Endodermal cell (in vitro differentiated cells): ENCODE data around the gene ZNF865. TPM values are rescaled to one million over a fixed set of nuclear protein-coding genes. Genes with fewer than 3 reads are reported as not detected.

ENCODE experiments used
- DNase-seq: peaks from one replicate; pipeline ENCODE4 v3.0.0-alpha.2; 2017
- H3K27ac ChIP-seq: 2 replicates; pipeline ENCODE4 v1.5.1; 2013; ENCODE audit warnings: mild to moderate bottlenecking, low read depth, low read length, moderate library complexity
- H3K27me3 ChIP-seq: 2 replicates; pipeline ENCODE4 v1.6.1; 2013; ENCODE audit warnings: mild to moderate bottlenecking, low read length, moderate library complexity; ENCODE audit not compliant: insufficient read depth, control insufficient read depth, poor library complexity, severe bottlenecking
- H3K36me3 ChIP-seq: 2 replicates; pipeline ENCODE4 v1.7.0; 2013; ENCODE audit warnings: mild to moderate bottlenecking, low read length, moderate library complexity; ENCODE audit not compliant: control insufficient read depth, insufficient read depth
- H3K4me1 ChIP-seq: one replicate; pipeline ENCODE4 v1.7.0; 2013; ENCODE audit warnings: low read length; ENCODE audit not compliant: control insufficient read depth, insufficient read depth
- H3K4me3 ChIP-seq: 2 replicates; pipeline ENCODE4 v1.5.1; 2013; ENCODE audit warnings: mild to moderate bottlenecking, low read length, moderate library complexity
- H3K9ac ChIP-seq: 2 replicates; pipeline ENCODE4 v1.6.1; 2013; ENCODE audit warnings: mild to moderate bottlenecking, low read length, moderate library complexity; ENCODE audit not compliant: poor library complexity, severe bottlenecking; ENCODE audit errors: extremely low read depth
- H3K9me3 ChIP-seq: 2 replicates; pipeline ENCODE4 v1.6.1; 2013; ENCODE audit warnings: mild to moderate bottlenecking, low read length, moderate library complexity; ENCODE audit not compliant: control insufficient read depth
- H3K27ac Mint-ChIP-seq: 2 replicates; pipeline ENCODE4 v1.8.0; 2020; ENCODE audit warnings: mixed read lengths
- H3K27me3 Mint-ChIP-seq: 2 replicates; pipeline ENCODE4 v1.8.0; 2021; ENCODE audit warnings: mild to moderate bottlenecking, mixed read lengths; ENCODE audit not compliant: insufficient read depth
- H3K36me3 Mint-ChIP-seq: 2 replicates; pipeline ENCODE4 v1.8.0; 2020; ENCODE audit warnings: low read depth, mixed read lengths
- H3K4me1 Mint-ChIP-seq: 2 replicates; pipeline ENCODE4 v1.8.0; 2020; ENCODE audit warnings: mixed read lengths
- H3K4me3 Mint-ChIP-seq: 2 replicates; pipeline ENCODE4 v1.8.0; 2020; ENCODE audit warnings: mild to moderate bottlenecking, moderate library complexity, mixed read lengths
- H3K9me3 Mint-ChIP-seq: 2 replicates; pipeline ENCODE4 v1.8.0; 2020; ENCODE audit warnings: mild to moderate bottlenecking, mixed read lengths
- CTCF ChIP-seq: fragments of 200-600 bp; sonication (generic); conservative IDR thresholded peaks from 2 replicates; pipeline ENCODE4 v1.5.0; 2021; ENCODE audit warnings: antibody characterized with exemption, mild to moderate bottlenecking
- WGBS, 2 experiments: methylation state at CpG; one replicate each; pipeline versions ENCODE4 v1.1.5 to v1.1.7; 2013; ENCODE audit warnings: missing lambda C conversion rate in 2 of 2, mixed read lengths in 1 of 2; ENCODE audit not compliant: insufficient coverage in 1 of 2, insufficient read length in 1 of 2; 5-methylcytosine and 5-hydroxymethylcytosine counted together
- total RNA-seq, 2 donors: library from RNA; stranded (reverse); fragmentation: NEBNext Ultra II Directional in 1 of 2; extraction: Animal tissue kit (Norgen Biotek cat#: 25700) in 1 of 2; gene quantifications; 2 replicates in 1 of 2; 3 replicates in 1 of 2; pipeline ENCODE4 v1.2.1, GENCODE V29; 2021

Gene ZNF865
- total RNA-seq, 2 donors from 2014 or later = 14.5 to 14.9 TPM

DNA sequence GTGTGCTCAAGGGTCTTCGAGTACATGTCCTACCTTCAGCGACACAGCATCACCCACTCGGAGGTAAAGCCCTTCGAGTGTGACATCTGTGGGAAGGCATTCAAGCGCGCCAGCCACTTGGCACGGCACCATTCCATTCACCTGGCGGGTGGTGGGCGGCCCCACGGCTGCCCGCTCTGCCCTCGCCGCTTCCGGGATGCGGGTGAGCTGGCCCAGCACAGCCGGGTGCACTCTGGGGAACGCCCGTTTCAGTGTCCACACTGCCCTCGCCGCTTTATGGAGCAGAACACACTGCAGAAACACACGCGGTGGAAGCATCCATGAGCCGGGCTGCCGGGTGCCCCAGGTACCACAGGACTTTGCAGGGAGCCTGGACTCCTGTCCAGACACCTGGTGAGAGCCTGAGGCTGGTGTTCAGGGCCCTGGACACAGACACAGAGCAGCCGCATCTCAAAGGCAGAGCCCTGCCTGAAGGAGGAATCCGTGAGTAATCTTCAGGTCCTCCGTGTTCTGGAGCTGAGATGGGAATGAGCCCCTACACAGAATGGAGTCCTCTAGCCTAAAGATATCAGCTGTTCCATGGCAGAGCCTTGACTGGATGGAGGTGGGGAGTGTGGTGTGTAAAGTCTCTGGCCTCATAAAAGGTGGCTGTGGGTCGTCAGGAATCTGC is 39.5 kb downstream of the ZNF865 start:
- Histone ChIP-seq H3K36me3 (peaks cover 10% of the 10 kb centered on the region), H3K4me1 (peaks cover 13% of the 10 kb centered on the region), H3K27me3 (no peaks in the 10 kb centered on the region), H3K9me3 (no peaks in the 10 kb centered on the region), H3K9ac (no peak overlapping the region), H3K27ac (no peak overlapping the region), H3K4me3 (peak overlapping the region; percentile 92)
- peaks cover 19% of the 10 kb centered on the region for H3K4me1 Mint-ChIP-seq
- DNase-seq = no peak
- TF ChIP-seq CTCF = no peak
- no peaks in the 10 kb centered on the region for H3K27me3 Mint-ChIP-seq
- WGBS, 2 experiments = 96% methylated on average over 25 to 28 of the region's 28 CpGs
- no peaks in the 10 kb centered on the region for H3K9me3 Mint-ChIP-seq
- no peak overlapping the region for H3K27ac Mint-ChIP-seq
- peak overlapping the region; percentile 90 for H3K4me3 Mint-ChIP-seq
- H3K36me3 Mint-ChIP-seq = peaks cover 18% of the 10 kb centered on the region

DNA sequence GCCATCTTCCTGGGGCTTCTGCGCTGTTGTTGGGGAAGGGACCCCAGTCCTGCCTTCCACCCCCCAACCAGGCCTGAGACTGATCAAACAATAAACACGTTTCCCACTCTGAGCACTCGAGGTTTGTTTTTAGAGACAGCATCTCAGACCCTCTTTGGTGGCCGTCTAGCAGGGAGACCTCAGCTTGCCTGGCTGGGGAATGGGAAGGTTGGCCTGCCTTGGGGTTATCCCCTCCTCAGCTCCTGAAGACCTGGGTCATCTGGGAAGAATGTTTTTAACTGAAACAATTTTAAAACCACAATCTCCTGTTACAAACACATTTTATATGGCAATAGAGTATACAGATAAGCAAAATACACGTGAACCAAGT is 40.0 kb downstream of the ZNF865 start:
- peak overlapping the region; percentile 92 for H3K4me3 ChIP-seq
- no peak overlapping the region for H3K27ac ChIP-seq
- Mint-ChIP-seq H3K27me3 (no peaks in the 10 kb centered on the region), H3K36me3 (peaks cover 18% of the 10 kb centered on the region), H3K4me1 (peaks cover 17% of the 10 kb centered on the region), H3K4me3 (peak overlapping the region; percentile 90), H3K27ac (no peak overlapping the region), H3K9me3 (no peaks in the 10 kb centered on the region)
- peaks cover 13% of the 10 kb centered on the region for H3K4me1 ChIP-seq
- WGBS, 2 experiments = 82 to 84% methylated on average over 3 to 5 of the region's 5 CpGs
- no peaks in the 10 kb centered on the region for H3K9me3 ChIP-seq
- no peaks in the 10 kb centered on the region for H3K27me3 ChIP-seq
- no peak for TF ChIP-seq CTCF
- peaks cover 14% of the 10 kb centered on the region for H3K36me3 ChIP-seq
- H3K9ac ChIP-seq = no peak overlapping the region
- DNase-seq = no peak

GRCh38 chr19:55646889-55647731 is 41.7 kb downstream of the ZNF865 start:
- Mint-ChIP-seq H3K9me3 (no peaks in the 10 kb centered on the region), H3K4me3 (peak overlapping the region; percentile 72), H3K27ac (peak overlapping the region; percentile 75), H3K4me1 (peaks cover 15% of the 10 kb centered on the region), H3K27me3 (peaks cover 2% of the 10 kb centered on the region), H3K36me3 (peaks cover 21% of the 10 kb centered on the region)
- no peaks in the 10 kb centered on the region for H3K9me3 ChIP-seq
- H3K4me3 ChIP-seq = peak overlapping the region; percentile 85
- 56 to 77% methylated on average over 8 to 14 of the region's 14 CpGs for WGBS, 2 experiments
- H3K27me3 ChIP-seq = no peaks in the 10 kb centered on the region
- H3K9ac ChIP-seq = peak overlapping the region; percentile 68
- no peak overlapping the region for H3K27ac ChIP-seq
- H3K36me3 ChIP-seq = peaks cover 18% of the 10 kb centered on the region
- peaks cover 13% of the 10 kb centered on the region for H3K4me1 ChIP-seq
- no peak for TF ChIP-seq CTCF
- no peak for DNase-seq
